Glutamatergic neuron (in vitro differentiated cells): ENCODE results near the gene RFTN2. TPM values are rescaled to one million over a fixed set of nuclear protein-coding genes. Genes with fewer than 3 reads are reported as not detected.

Experiments
- DNase-seq: peaks from one replicate; pipeline ENCODE4 v3.0.0; 2022
- H3K27ac Mint-ChIP-seq: one replicate; pipeline ENCODE4 v1.8.0; 2020; ENCODE audit warnings: mild to moderate bottlenecking, mixed read lengths, inconsistent platforms; ENCODE audit not compliant: unreplicated experiment
- H3K27me3 Mint-ChIP-seq: one replicate; pipeline ENCODE4 v1.8.0; 2020; ENCODE audit warnings: mild to moderate bottlenecking, moderate library complexity, mixed read lengths, inconsistent platforms; ENCODE audit not compliant: unreplicated experiment
- H3K36me3 Mint-ChIP-seq: one replicate; pipeline ENCODE4 v1.8.0; 2020; ENCODE audit warnings: mild to moderate bottlenecking, mixed read lengths, inconsistent platforms; ENCODE audit not compliant: unreplicated experiment
- H3K4me1 Mint-ChIP-seq: one replicate; pipeline ENCODE4 v1.8.0; 2020; ENCODE audit warnings: mild to moderate bottlenecking, low read depth, mixed read lengths, inconsistent platforms; ENCODE audit not compliant: unreplicated experiment
- H3K4me3 Mint-ChIP-seq: one replicate; pipeline ENCODE4 v1.8.0; 2020; ENCODE audit warnings: mild to moderate bottlenecking, mixed read lengths, inconsistent platforms; ENCODE audit not compliant: unreplicated experiment
- H3K9me3 Mint-ChIP-seq: one replicate; pipeline ENCODE4 v1.8.0; 2020; ENCODE audit warnings: mild to moderate bottlenecking, moderate library complexity, mixed read lengths, inconsistent platforms; ENCODE audit not compliant: unreplicated experiment
- total RNA-seq: library from RNA; stranded (reverse); fragmentation: NEBNext Ultra II Directional; extraction: Animal tissue kit (Norgen Biotek cat#: 25700); gene quantifications from one replicate; pipeline ENCODE4 v1.2.1, GENCODE V29; 2021; ENCODE audit not compliant: unreplicated experiment
- TF ChIP-seq, protein P1 (sequence below): fragments of 200-600 bp; sonication (generic); IDR thresholded peaks from one replicate; pipeline ENCODE4 v1.5.0; 2021; ENCODE audit not compliant: partially characterized antibody, unreplicated experiment

Gene RFTN2
- total RNA-seq, 1 donor from 2014 or later, result 2.5 TPM

DNA sequence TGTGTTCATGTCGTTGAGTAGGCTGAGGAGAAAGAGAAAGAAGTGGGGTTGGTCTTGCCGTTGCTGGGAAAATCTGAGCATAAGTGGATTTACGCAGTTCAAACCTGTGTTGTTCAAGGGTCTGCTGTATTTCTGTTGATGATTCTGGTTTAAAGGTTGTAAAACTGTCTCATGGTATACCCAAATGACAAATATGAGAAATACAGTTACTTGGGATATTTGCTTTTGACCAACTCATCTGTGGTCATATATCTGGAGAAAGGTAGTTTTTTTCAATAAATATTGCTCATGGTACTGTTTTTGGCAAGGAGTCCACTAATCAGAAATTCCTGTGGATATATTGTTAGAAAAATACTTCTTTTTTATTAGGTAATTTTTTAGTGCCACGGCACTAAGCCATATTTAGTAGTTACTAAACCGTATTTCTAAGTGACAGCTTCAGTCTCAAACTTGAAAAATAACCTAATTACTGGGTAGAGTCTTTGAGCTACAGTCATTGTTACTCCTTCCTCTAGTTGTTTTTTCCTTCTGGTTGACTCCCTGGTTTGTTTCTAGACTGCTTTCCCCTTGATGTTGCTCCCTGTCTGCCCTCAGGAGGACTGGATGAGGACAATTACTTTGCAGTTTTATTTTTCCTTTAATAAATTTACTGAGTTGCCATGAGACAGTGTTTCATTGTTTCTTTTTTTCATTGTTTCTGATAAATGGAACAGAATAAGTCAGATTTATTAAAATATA lies 128.1 kb downstream of the RFTN2 start:
- Mint-ChIP-seq H3K4me3 (no peak overlapping the region), H3K27me3 (no peaks in the 10 kb centered on the region), H3K27ac (no peak overlapping the region), H3K36me3 (no peaks in the 10 kb centered on the region), H3K4me1 (no peaks in the 10 kb centered on the region), H3K9me3 (no peaks in the 10 kb centered on the region)
- no peak for DNase-seq
- TF ChIP-seq, protein P1, sequence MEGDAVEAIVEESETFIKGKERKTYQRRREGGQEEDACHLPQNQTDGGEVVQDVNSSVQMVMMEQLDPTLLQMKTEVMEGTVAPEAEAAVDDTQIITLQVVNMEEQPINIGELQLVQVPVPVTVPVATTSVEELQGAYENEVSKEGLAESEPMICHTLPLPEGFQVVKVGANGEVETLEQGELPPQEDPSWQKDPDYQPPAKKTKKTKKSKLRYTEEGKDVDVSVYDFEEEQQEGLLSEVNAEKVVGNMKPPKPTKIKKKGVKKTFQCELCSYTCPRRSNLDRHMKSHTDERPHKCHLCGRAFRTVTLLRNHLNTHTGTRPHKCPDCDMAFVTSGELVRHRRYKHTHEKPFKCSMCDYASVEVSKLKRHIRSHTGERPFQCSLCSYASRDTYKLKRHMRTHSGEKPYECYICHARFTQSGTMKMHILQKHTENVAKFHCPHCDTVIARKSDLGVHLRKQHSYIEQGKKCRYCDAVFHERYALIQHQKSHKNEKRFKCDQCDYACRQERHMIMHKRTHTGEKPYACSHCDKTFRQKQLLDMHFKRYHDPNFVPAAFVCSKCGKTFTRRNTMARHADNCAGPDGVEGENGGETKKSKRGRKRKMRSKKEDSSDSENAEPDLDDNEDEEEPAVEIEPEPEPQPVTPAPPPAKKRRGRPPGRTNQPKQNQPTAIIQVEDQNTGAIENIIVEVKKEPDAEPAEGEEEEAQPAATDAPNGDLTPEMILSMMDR, result no peak

DNA sequence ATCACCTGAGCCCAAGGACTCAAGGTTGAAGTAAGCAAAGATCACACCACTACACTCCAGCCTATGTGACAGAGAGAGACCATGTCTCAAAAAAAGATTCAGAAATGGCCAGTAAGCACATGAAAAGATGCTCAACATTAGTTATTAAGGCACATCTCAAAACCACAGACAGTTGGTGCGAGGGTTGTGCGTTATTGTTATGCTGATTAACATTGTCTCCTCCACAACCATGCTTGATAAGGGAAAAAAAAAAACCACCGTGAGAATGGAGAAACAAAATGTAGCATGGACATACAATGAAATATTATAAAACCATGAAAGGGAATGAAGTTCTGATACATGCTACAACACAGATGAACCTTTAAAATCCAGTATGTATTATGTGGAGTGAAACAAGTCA lies 132.2 kb downstream of the RFTN2 start:
- H3K4me3 Mint-ChIP-seq, result no peak overlapping the region
- no peaks in the 10 kb centered on the region for H3K4me1 Mint-ChIP-seq
- H3K9me3 Mint-ChIP-seq, result no peaks in the 10 kb centered on the region
- H3K27me3 Mint-ChIP-seq, result no peaks in the 10 kb centered on the region
- no peaks in the 10 kb centered on the region for H3K36me3 Mint-ChIP-seq
- TF ChIP-seq, protein P1, result no peak
- no peak overlapping the region for H3K27ac Mint-ChIP-seq
- no peak for DNase-seq

DNA sequence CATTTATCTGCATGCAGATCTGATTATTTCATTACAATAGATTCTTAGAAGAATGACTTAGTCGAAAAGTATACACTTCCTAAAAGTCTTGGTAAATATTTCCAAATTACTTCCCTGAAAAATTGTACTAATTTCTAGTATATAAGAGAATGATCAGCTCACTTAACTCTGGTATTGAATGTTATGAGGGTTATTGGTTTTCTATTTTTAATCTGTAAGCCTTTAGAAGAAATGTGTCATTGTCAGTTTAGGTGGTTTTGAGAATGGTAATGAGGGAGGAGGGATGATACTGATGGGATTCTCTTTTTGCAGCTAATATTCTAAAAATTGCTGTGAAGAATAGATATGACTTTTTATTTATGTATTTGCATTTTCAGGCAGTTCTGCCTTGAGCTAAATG lies 135.7 kb downstream of the RFTN2 start:
- H3K9me3 Mint-ChIP-seq, result no peaks in the 10 kb centered on the region
- H3K4me3 Mint-ChIP-seq, result no peak overlapping the region
- H3K27ac Mint-ChIP-seq, result no peak overlapping the region
- no peaks in the 10 kb centered on the region for H3K36me3 Mint-ChIP-seq
- TF ChIP-seq, protein P1, result no peak
- no peak for DNase-seq
- no peaks in the 10 kb centered on the region for H3K27me3 Mint-ChIP-seq
- H3K4me1 Mint-ChIP-seq, result no peaks in the 10 kb centered on the region

DNA sequence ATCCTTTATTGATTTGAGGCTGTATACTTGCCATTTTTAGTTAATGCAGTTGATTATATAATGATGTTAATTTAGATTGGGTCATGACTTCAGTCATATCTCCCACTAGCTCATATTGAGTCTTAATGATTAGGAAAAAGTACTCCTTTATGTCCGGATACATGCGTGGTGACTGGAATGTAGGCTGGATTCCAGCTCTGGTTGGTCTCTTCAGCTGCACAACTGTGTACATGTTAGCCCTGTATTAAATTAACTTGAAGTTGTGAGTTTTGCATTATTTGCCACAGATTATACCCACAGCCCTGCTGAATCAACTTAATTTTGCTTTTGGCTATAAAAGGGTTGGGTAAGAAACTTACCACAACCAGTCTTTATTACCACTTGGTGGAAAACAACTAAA lies 137.0 kb downstream of the RFTN2 start:
- no peak overlapping the region for H3K4me3 Mint-ChIP-seq
- H3K36me3 Mint-ChIP-seq, result no peaks in the 10 kb centered on the region
- TF ChIP-seq, protein P1, result no peak
- H3K27ac Mint-ChIP-seq, result no peak overlapping the region
- DNase-seq, result no peak
- H3K4me1 Mint-ChIP-seq, result no peaks in the 10 kb centered on the region
- H3K9me3 Mint-ChIP-seq, result no peaks in the 10 kb centered on the region
- no peaks in the 10 kb centered on the region for H3K27me3 Mint-ChIP-seq

Other genes with a start within 250 kb of the RFTN2 start
- gene SF3B1, start 240.6 kb downstream of the RFTN2 start, total RNA-seq, result 401 TPM
- 13.2 TPM for gene COQ10B, start 222.0 kb downstream of the RFTN2 start, total RNA-seq
- 187 TPM for gene HSPD1, start 175.7 kb downstream of the RFTN2 start, total RNA-seq
- gene HSPE1, start 175.2 kb downstream of the RFTN2 start, total RNA-seq, result 83.5 TPM
- 46.4 TPM for gene MOB4, start 159.5 kb downstream of the RFTN2 start, total RNA-seq
- 5.6 TPM for gene MARS2, start 29.8 kb upstream of the RFTN2 start, total RNA-seq
- gene BOLL, start 109.7 kb upstream of the RFTN2 start, total RNA-seq, result not detected
- gene PLCL1, start 129.0 kb upstream of the RFTN2 start, total RNA-seq, result 28.8 TPM